22Rv1 (cell line): ENCODE measurements around the gene PIH1D2.
A peak's percentile ranks its signal among the peaks of the same experiment; 100 is the strongest.

Source experiments
- ZFX ChIP-seq: fragments of 450-650 bp; IDR thresholded peaks from 2 replicates; pipeline ENCODE4 v1.6.1; 2017; ENCODE audit warnings: antibody characterized with exemption, borderline replicate concordance
- TF ChIP-seq, protein P1 (sequence below): fragments of 450-650 bp; IDR thresholded peaks from 2 replicates; pipeline ENCODE4 v1.5.1; 2017; ENCODE audit warnings: mild to moderate bottlenecking

DNA sequence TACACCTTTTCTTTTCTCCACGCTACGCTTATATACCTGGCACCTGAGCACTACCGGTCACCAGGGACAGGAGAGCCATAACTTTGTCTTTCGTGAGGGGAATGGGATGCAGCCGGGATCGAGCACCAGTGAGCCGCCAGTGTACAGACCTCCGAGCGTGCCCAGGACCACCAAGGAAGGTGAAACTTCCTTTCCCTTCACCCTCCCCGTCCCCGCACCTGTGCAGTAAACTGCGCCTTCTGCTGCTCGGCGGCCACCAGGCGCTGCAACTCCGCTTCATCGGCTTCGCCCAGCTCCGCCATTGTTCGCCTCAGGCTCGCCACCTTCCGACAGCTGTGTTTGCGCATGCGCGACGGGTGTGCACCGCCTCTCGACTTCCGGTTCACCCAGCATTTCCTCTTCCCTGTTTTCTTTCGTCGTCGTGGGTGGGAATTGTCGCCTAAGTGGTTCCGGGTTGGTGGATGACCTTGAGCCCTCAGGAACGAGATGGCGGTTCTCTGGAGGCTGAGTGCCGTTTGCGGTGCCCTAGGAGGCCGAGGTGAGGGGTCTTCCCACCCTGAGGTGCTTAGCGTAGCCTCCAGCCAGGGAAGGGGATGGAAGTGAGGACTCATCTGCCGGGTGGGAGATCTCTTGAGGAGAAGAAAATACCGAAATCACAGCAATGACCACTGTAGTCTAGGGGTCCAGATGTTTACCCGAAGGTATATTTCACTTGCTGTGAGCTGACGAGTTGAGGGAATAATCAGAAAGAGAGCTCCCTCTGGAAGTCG, 12.8 kb upstream of the PIH1D2 start, which contains the start of the genes SDHD and TIMM8B:
- TF ChIP-seq, protein P1, sequence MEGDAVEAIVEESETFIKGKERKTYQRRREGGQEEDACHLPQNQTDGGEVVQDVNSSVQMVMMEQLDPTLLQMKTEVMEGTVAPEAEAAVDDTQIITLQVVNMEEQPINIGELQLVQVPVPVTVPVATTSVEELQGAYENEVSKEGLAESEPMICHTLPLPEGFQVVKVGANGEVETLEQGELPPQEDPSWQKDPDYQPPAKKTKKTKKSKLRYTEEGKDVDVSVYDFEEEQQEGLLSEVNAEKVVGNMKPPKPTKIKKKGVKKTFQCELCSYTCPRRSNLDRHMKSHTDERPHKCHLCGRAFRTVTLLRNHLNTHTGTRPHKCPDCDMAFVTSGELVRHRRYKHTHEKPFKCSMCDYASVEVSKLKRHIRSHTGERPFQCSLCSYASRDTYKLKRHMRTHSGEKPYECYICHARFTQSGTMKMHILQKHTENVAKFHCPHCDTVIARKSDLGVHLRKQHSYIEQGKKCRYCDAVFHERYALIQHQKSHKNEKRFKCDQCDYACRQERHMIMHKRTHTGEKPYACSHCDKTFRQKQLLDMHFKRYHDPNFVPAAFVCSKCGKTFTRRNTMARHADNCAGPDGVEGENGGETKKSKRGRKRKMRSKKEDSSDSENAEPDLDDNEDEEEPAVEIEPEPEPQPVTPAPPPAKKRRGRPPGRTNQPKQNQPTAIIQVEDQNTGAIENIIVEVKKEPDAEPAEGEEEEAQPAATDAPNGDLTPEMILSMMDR = peak; percentile 29
- TF ChIP-seq ZFX = no peak
